Measurements from ENCODE around the gene AFAP1. TPM values are rescaled to one million over a fixed set of nuclear protein-coding genes. Genes with fewer than 3 reads are reported as not detected.

Gene AFAP1
- total RNA-seq, 1 donor from 2014 or later, result 6.7 TPM

- Histone ChIP-seq H2AFZ (replicated peaks) (no peak overlapping the region), H3F3A (ENCODE audit: low read depth) (no peaks in the 10 kb centered on the region), H4K20me1 (ENCODE audit: low read depth) (no peaks in the 10 kb centered on the region), H3K9me3 (ENCODE audit: low read depth) (no peaks in the 10 kb centered on the region), H3K4me3 (no peak overlapping the region), H3K36me3 (no peaks in the 10 kb centered on the region), H3K27me3 (no peaks in the 10 kb centered on the region), H3K79me2 (ENCODE audit: low read depth) (no peaks in the 10 kb centered on the region), H3K9ac (no peak overlapping the region), H3K27ac (no peak overlapping the region), H3K4me1 (no peaks in the 10 kb centered on the region), H3K4me2 (no peak overlapping the region)
- Mint-ChIP-seq H3K27ac (no peak overlapping the region), H3K4me1 (peaks cover 8% of the 10 kb centered on the region), H3K36me3 (no peaks in the 10 kb centered on the region), H3K9me3 (peaks cover 12% of the 10 kb centered on the region), H3K4me3 (no peak overlapping the region), H3K27me3 (ENCODE audit: insufficient read depth, low read depth) (peaks cover 5% of the 10 kb centered on the region)
- TF ChIP-seq, protein P1, sequence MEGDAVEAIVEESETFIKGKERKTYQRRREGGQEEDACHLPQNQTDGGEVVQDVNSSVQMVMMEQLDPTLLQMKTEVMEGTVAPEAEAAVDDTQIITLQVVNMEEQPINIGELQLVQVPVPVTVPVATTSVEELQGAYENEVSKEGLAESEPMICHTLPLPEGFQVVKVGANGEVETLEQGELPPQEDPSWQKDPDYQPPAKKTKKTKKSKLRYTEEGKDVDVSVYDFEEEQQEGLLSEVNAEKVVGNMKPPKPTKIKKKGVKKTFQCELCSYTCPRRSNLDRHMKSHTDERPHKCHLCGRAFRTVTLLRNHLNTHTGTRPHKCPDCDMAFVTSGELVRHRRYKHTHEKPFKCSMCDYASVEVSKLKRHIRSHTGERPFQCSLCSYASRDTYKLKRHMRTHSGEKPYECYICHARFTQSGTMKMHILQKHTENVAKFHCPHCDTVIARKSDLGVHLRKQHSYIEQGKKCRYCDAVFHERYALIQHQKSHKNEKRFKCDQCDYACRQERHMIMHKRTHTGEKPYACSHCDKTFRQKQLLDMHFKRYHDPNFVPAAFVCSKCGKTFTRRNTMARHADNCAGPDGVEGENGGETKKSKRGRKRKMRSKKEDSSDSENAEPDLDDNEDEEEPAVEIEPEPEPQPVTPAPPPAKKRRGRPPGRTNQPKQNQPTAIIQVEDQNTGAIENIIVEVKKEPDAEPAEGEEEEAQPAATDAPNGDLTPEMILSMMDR (IDR thresholded peaks at IDR 0.05), result no peak
- no peak for TF ChIP-seq EZH2 (IDR thresholded peaks at IDR 0.05)
- TF ChIP-seq EZH2phosphoT487 (IDR thresholded peaks at IDR 0.05), result no peak
- no peak for DNase-seq (ENCODE audit: low spot score)
These were observed 10.1 kb upstream of the AFAP1 start for GRCh38 chr4:7949759-7950158.

- Mint-ChIP-seq H3K4me1 (peaks cover 8% of the 10 kb centered on the region), H3K36me3 (no peaks in the 10 kb centered on the region), H3K27me3 (ENCODE audit: insufficient read depth, low read depth) (peaks cover 5% of the 10 kb centered on the region), H3K4me3 (no peak overlapping the region), H3K9me3 (peaks cover 8% of the 10 kb centered on the region), H3K27ac (peak overlapping the region; percentile 72)
- no peak overlapping the region for H3K9ac ChIP-seq
- no peaks in the 10 kb centered on the region for H3K79me2 ChIP-seq (ENCODE audit: low read depth)
- no peaks in the 10 kb centered on the region for H3K36me3 ChIP-seq
- DNase-seq (ENCODE audit: low spot score), result no peak
- no peaks in the 10 kb centered on the region for H3K27me3 ChIP-seq
- no peak overlapping the region for H3K27ac ChIP-seq
- TF ChIP-seq, protein P1 (IDR thresholded peaks at IDR 0.05), result no peak
- no peak for TF ChIP-seq EZH2phosphoT487 (IDR thresholded peaks at IDR 0.05)
- TF ChIP-seq EZH2 (IDR thresholded peaks at IDR 0.05), result no peak
- H3K4me2 ChIP-seq, result no peak overlapping the region
- H3K9me3 ChIP-seq (ENCODE audit: low read depth), result no peaks in the 10 kb centered on the region
- H2AFZ ChIP-seq (replicated peaks), result no peak overlapping the region
- H3F3A ChIP-seq (ENCODE audit: low read depth), result no peaks in the 10 kb centered on the region
- H3K4me1 ChIP-seq, result no peaks in the 10 kb centered on the region
- no peak overlapping the region for H3K4me3 ChIP-seq
- no peaks in the 10 kb centered on the region for H4K20me1 ChIP-seq (ENCODE audit: low read depth)
These were observed 8.3 kb upstream of the AFAP1 start for GRCh38 chr4:7947927-7948326.

GRCh38 chr4:7945709-7946380, 6.2 kb upstream of the AFAP1 start:
- Histone ChIP-seq H3K9me3 (ENCODE audit: low read depth) (no peaks in the 10 kb centered on the region), H3K4me2 (no peak overlapping the region), H2AFZ (replicated peaks) (no peak overlapping the region), H3F3A (ENCODE audit: low read depth) (peaks cover 5% of the 10 kb centered on the region), H3K27me3 (no peaks in the 10 kb centered on the region), H3K27ac (no peak overlapping the region), H4K20me1 (ENCODE audit: low read depth) (no peaks in the 10 kb centered on the region), H3K4me3 (no peak overlapping the region), H3K79me2 (ENCODE audit: low read depth) (no peaks in the 10 kb centered on the region), H3K9ac (no peak overlapping the region), H3K4me1 (no peaks in the 10 kb centered on the region), H3K36me3 (no peaks in the 10 kb centered on the region)
- no peaks in the 10 kb centered on the region for H3K36me3 Mint-ChIP-seq
- H3K27ac Mint-ChIP-seq, result peak overlapping the region; percentile 80
- peaks cover 3% of the 10 kb centered on the region for H3K9me3 Mint-ChIP-seq
- H3K27me3 Mint-ChIP-seq (ENCODE audit: insufficient read depth, low read depth), result peaks cover 3% of the 10 kb centered on the region
- H3K4me1 Mint-ChIP-seq, result peaks cover 17% of the 10 kb centered on the region
- DNase-seq (ENCODE audit: low spot score), result no peak
- TF ChIP-seq, protein P1 (IDR thresholded peaks at IDR 0.05), result no peak
- TF ChIP-seq EZH2phosphoT487 (IDR thresholded peaks at IDR 0.05) (no peak), EZH2 (IDR thresholded peaks at IDR 0.05) (no peak)
- H3K4me3 Mint-ChIP-seq, result no peak overlapping the region

Data from neural progenitor cell (in vitro differentiated cells).